ENCODE data around the gene SCAMP4. TPM values are rescaled to one million over a fixed set of nuclear protein-coding genes. Genes with fewer than 3 reads are reported as not detected.
A peak's percentile ranks its signal among the peaks of the same experiment; 100 is the strongest.

Gene SCAMP4
- 16.4 TPM for total RNA-seq (ENCODE audit: insufficient read depth, low replicate concordance)

- DNase-seq (ENCODE audit: low spot score): peak; percentile 99
Observed at GRCh38 chr19:1905110-1905862, at the start of gene SCAMP4, which contains the start of gene ADAT3. Gene SCAMP4 (plus strand): TSS chr19:1905399. CDS start chr19:1915020, 9,621 bp downstream. Gene ADAT3 (plus strand): TSS chr19:1905399. CDS start chr19:1912048, 6,649 bp downstream.

GRCh38 chr19:1855828-1856255 is 49.4 kb upstream of the SCAMP4 start:
- no peak for DNase-seq (ENCODE audit: low spot score)

- no peak for DNase-seq (ENCODE audit: low spot score)
Observed at GRCh38 chr19:1856345-1856697, 48.9 kb upstream of the SCAMP4 start.

GRCh38 chr19:1856698-1857603 is 48.2 kb upstream of the SCAMP4 start:
- peak; percentile 79 for DNase-seq (ENCODE audit: low spot score)

GRCh38 chr19:1857648-1858326 is 47.4 kb upstream of the SCAMP4 start:
- DNase-seq (ENCODE audit: low spot score): no peak

GRCh38 chr19:1858412-1859081 is 46.7 kb upstream of the SCAMP4 start:
- no peak for DNase-seq (ENCODE audit: low spot score)

GRCh38 chr19:1859331-1859781 is 45.8 kb upstream of the SCAMP4 start:
- DNase-seq (ENCODE audit: low spot score): no peak

- peak; percentile 93 for DNase-seq (ENCODE audit: low spot score)
Observed at GRCh38 chr19:1860042-1860775, 45.0 kb upstream of the SCAMP4 start.

- no peak for DNase-seq (ENCODE audit: low spot score)
Observed at GRCh38 chr19:1860821-1861598, 44.2 kb upstream of the SCAMP4 start.

GRCh38 chr19:1861599-1862031 is 43.6 kb upstream of the SCAMP4 start:
- no peak for DNase-seq (ENCODE audit: low spot score)

GRCh38 chr19:1862068-1862423 is 43.2 kb upstream of the SCAMP4 start:
- no peak for DNase-seq (ENCODE audit: low spot score)

- no peak for DNase-seq (ENCODE audit: low spot score)
Observed at GRCh38 chr19:1862424-1863327, 42.5 kb upstream of the SCAMP4 start.

- no peak for DNase-seq (ENCODE audit: low spot score)
Observed at GRCh38 chr19:1863328-1863637, 41.9 kb upstream of the SCAMP4 start, which contains the start of gene KLF16. Gene KLF16 (minus strand): TSS chr19:1863579. CDS start chr19:1863497, 82 bp downstream.

GRCh38 chr19:1863638-1864479 is 41.3 kb upstream of the SCAMP4 start:
- peak; percentile 96 for DNase-seq (ENCODE audit: low spot score)

GRCh38 chr19:1864480-1865171 is 40.6 kb upstream of the SCAMP4 start:
- DNase-seq (ENCODE audit: low spot score): no peak

GRCh38 chr19:1865172-1866010 is 39.8 kb upstream of the SCAMP4 start:
- DNase-seq (ENCODE audit: low spot score): no peak

All from umbilical cord (tissue), 2 donors.